ENCODE results near the gene CABLES1. TPM values are rescaled to one million over a fixed set of nuclear protein-coding genes. Genes with fewer than 3 reads are reported as not detected.

Gene CABLES1
- total RNA-seq, 4 donors from 2014 or later: 28.1 to 43.8 (median 37.6) TPM

- H3K9me3 ChIP-seq: no peaks in the 10 kb centered on the region
- no peaks in the 10 kb centered on the region for H3K27me3 ChIP-seq
- peaks cover 27 to 40% of the 10 kb centered on the region in 2 donors for H3K4me1 ChIP-seq
- no peak for DNase-seq
- H3K27ac ChIP-seq: no peak overlapping the region
- no peaks in the 10 kb centered on the region for H3K36me3 ChIP-seq
- no peak for TF ChIP-seq POLR2A (IDR thresholded peaks at IDR 0.05)
- TF ChIP-seq CTCF (IDR thresholded peaks at IDR 0.05): no peak
- H3K4me3 ChIP-seq (replicated peaks in 1 of 3): no peak overlapping the region
- intact Hi-C loops (cut with DNase I): no loop called here
- WGBS, 2 donors: 93 to 95% methylated on average over 13 to 17 of the region's 17 CpGs
Observed at GRCh38 chr18:23176701-23177432, 41.6 kb downstream of the CABLES1 start.

DNA sequence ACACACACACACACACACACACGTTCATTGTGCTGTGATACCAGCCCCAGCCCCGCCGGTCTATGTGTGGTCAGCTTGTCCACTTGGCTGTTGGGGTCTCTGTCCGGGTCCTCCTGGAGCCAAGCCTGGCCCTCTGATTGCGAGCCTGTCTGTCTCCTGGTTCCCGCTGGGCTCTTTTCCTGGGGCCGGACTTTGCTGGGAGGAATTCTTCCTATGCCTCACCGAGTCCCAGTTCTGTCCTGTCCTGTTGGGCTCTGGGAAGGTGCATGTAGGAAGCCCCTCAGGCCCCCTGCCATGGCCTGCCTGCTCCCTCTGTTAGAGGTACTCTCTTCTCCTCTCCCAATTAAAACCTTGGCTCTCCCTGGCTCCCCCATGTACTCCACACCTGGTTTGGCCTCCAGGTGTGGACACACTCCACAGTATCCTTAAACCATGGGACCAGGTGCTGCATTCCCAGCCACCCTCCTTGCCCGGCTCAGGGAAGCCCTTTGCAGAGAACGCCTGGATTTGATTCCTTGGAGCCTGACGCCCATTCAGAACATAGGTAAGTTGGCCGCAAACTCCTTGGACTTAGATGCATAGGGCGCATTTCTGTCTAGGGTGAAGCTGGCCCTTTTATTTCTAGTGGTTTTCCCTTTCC, 42.3 kb downstream of the CABLES1 start:
- 88 to 92% methylated on average over 12 to 13 of the region's 13 CpGs for WGBS, 2 donors
- H3K9me3 ChIP-seq: no peaks in the 10 kb centered on the region
- H3K4me1 ChIP-seq: peaks cover 27 to 43% of the 10 kb centered on the region in 2 donors
- no peak for TF ChIP-seq CTCF (IDR thresholded peaks at IDR 0.05)
- TF ChIP-seq POLR2A (IDR thresholded peaks at IDR 0.05): no peak
- peak in 1 of 2 donors; percentile 7 for DNase-seq
- H3K36me3 ChIP-seq: no peaks in the 10 kb centered on the region
- H3K4me3 ChIP-seq (replicated peaks in 1 of 3): no peak overlapping the region
- H3K27me3 ChIP-seq: no peaks in the 10 kb centered on the region
- H3K27ac ChIP-seq: peak overlapping the region in 1 of 3 donors; percentile 39
- intact Hi-C loops (cut with DNase I): no loop called here

- intact Hi-C loops (cut with DNase I): no loop called here
- H3K4me1 ChIP-seq: peaks cover 27 to 43% of the 10 kb centered on the region in 2 donors
- TF ChIP-seq POLR2A (IDR thresholded peaks at IDR 0.05): no peak
- TF ChIP-seq CTCF (IDR thresholded peaks at IDR 0.05): no peak
- H3K9me3 ChIP-seq: no peaks in the 10 kb centered on the region
- DNase-seq: no peak
- peak overlapping the region in 1 of 3 donors; percentile 39 for H3K27ac ChIP-seq
- no peaks in the 10 kb centered on the region for H3K27me3 ChIP-seq
- no peaks in the 10 kb centered on the region for H3K36me3 ChIP-seq
- 91 to 93% methylated on average over 7 of the region's 7 CpGs for WGBS, 2 donors
- H3K4me3 ChIP-seq (replicated peaks in 1 of 3): no peak overlapping the region
Observed at GRCh38 chr18:23178201-23178600, 42.9 kb downstream of the CABLES1 start.

GRCh38 chr18:23178661-23179081, 43.4 kb downstream of the CABLES1 start:
- intact Hi-C loops (cut with DNase I): no loop called here
- no peaks in the 10 kb centered on the region for H3K27me3 ChIP-seq
- H3K27ac ChIP-seq: peak overlapping the region in 2 of 3 donors; percentile 28 to 51
- WGBS, 2 donors: 70 to 75% methylated on average over 6 of the region's 6 CpGs
- H3K4me3 ChIP-seq (replicated peaks in 1 of 3): no peak overlapping the region
- H3K9me3 ChIP-seq: no peaks in the 10 kb centered on the region
- H3K36me3 ChIP-seq: no peaks in the 10 kb centered on the region
- peaks cover 27 to 43% of the 10 kb centered on the region in 2 donors for H3K4me1 ChIP-seq
- DNase-seq: peak in 1 of 2 donors; percentile 8
- no peak for TF ChIP-seq POLR2A (IDR thresholded peaks at IDR 0.05)

- Histone ChIP-seq H3K27me3 (no peaks in the 10 kb centered on the region), H3K27ac (peak overlapping the region; percentile 28 to 51 (median 43)), H3K36me3 (no peaks in the 10 kb centered on the region), H3K9me3 (no peaks in the 10 kb centered on the region), H3K4me3 (replicated peaks in 1 of 3) (no peak overlapping the region), H3K4me1 (peaks cover 27 to 43% of the 10 kb centered on the region in 2 donors)
- DNase-seq: peak; percentile 59 to 62
- intact Hi-C loops (cut with DNase I): no loop called here
- TF ChIP-seq POLR2A (IDR thresholded peaks at IDR 0.05) (no peak), CTCF (IDR thresholded peaks at IDR 0.05) (no peak)
- 53 to 54% methylated on average over 6 of the region's 6 CpGs for WGBS, 2 donors
Observed at GRCh38 chr18:23179416-23179815, 44.1 kb downstream of the CABLES1 start.

Data from thyroid gland (tissue), 4 donors.